OCI-LY7 (cell line): ENCODE data around the gene NPNT. TPM values are rescaled to one million over a fixed set of nuclear protein-coding genes. Genes with fewer than 3 reads are reported as not detected.

Source experiments
- BruUV-seq: library from RNA; stranded (reverse); fragments of 400-500 nt; replicated peaks from 2 replicates; lab custom pipeline; 2021; lab: Mats Ljungman, UMichigan
- CTCF ChIA-PET: fragments of 300-600 bp; sonication (Branson Sonifier 250); formaldehyde crosslinking; loops from one replicate; lab custom pipeline; 2022; ENCODE audit warnings: antibody characterized with exemption; ENCODE audit not compliant: unreplicated experiment; lab: Charles Lee
- POLR2A ChIA-PET: fragments of 300-600 bp; sonication (Branson Sonifier 250); formaldehyde crosslinking; loops from one replicate; lab custom pipeline; 2022; ENCODE audit warnings: antibody characterized with exemption; lab: Charles Lee
- DNase-seq: peaks from one replicate; pipeline ENCODE4 v3.0.0-alpha.2; 2015; ENCODE audit warnings: low spot score
- H2AFZ ChIP-seq: fragments of 200-600 bp; sonication (generic), shearing (Covaris generic); 2 replicates; pipeline ENCODE4 v1.6.1; 2014; ENCODE audit warnings: mild to moderate bottlenecking, antibody characterized with exemption, low read length, moderate library complexity
- H3K27ac ChIP-seq: fragments of 200-600 bp; sonication (generic); 2 replicates; pipeline ENCODE4 v1.5.1; 2014; ENCODE audit warnings: mixed run types, low read depth, mild to moderate bottlenecking, moderate library complexity, low read length, inconsistent platforms; ENCODE audit not compliant: poor library complexity, severe bottlenecking
- H3K36me3 ChIP-seq: fragments of 200-600 bp; sonication (generic); 2 replicates; pipeline ENCODE4 v1.6.1; 2014; ENCODE audit warnings: mild to moderate bottlenecking, antibody characterized with exemption, low read length, moderate library complexity, mixed read lengths; ENCODE audit not compliant: insufficient read depth
- H3K4me1 ChIP-seq: fragments of 200-600 bp; sonication (generic); 2 replicates; pipeline ENCODE4 v1.5.1; 2014; ENCODE audit warnings: mild to moderate bottlenecking, low read length; ENCODE audit not compliant: insufficient read depth, poor library complexity, severe bottlenecking
- H3K4me2 ChIP-seq: fragments of 200-600 bp; sonication (generic); 2 replicates; pipeline ENCODE4 v1.6.1; 2014; ENCODE audit warnings: mild to moderate bottlenecking, low read length
- H3K4me3 ChIP-seq: fragments of 200-600 bp; sonication (generic); 2 replicates; pipeline ENCODE4 v1.5.1; 2014; ENCODE audit warnings: mild to moderate bottlenecking, low read depth, low read length; ENCODE audit not compliant: poor library complexity, severe bottlenecking
- H3K79me2 ChIP-seq: fragments of 200-600 bp; sonication (generic); 2 replicates; pipeline ENCODE4 v1.6.1; 2016; ENCODE audit warnings: low read depth, mild to moderate bottlenecking, low read length, moderate library complexity, mixed read lengths; ENCODE audit not compliant: insufficient read depth
- H3K9me2 ChIP-seq: fragments of 200-600 bp; sonication (generic); 2 replicates; pipeline ENCODE4 v1.6.1; 2016; ENCODE audit warnings: mild to moderate bottlenecking, low read length, mixed read lengths; ENCODE audit not compliant: insufficient read depth
- H3K9me3 ChIP-seq: fragments of 200-600 bp; sonication (generic); 2 replicates; pipeline ENCODE4 v1.6.1; 2014; ENCODE audit warnings: mild to moderate bottlenecking, mixed run types, low read length, mixed read lengths
- H4K20me1 ChIP-seq: fragments of 200-600 bp; sonication (generic); 2 replicates; pipeline ENCODE4 v1.6.1; 2014; ENCODE audit warnings: mild to moderate bottlenecking, antibody characterized with exemption, low read length, moderate library complexity, mixed read lengths; ENCODE audit not compliant: insufficient read depth
- CTCF ChIP-seq: fragments of 200-600 bp; sonication (generic); conservative IDR thresholded peaks from 2 replicates; pipeline ENCODE4 v1.5.1; 2014; ENCODE audit warnings: mild to moderate bottlenecking, antibody characterized with exemption, low read length, moderate library complexity, mixed read lengths
- EZH2phosphoT487 ChIP-seq: fragments of 200-600 bp; sonication (generic); IDR thresholded peaks from 2 replicates; pipeline ENCODE4 v1.6.1; 2018; ENCODE audit warnings: low read depth, borderline replicate concordance, mild to moderate bottlenecking, mixed run types, antibody characterized with exemption, low read length, moderate library complexity, mixed read lengths
- intact Hi-C: fragments of 100-400 bp; cut with micrococcal nuclease; formaldehyde crosslinking; loops from one replicate; pipeline ENCODE4 v1.10.0; 2022; ENCODE audit not compliant: unreplicated experiment
- total RNA-seq, 2 experiments: library from RNA; depleted of rRNA in 1 of 2; stranded (reverse); fragments of >200 nt in 1 of 2; shearing (Covaris generic) in 1 of 2; gene quantifications; 2 replicates each; pipeline ENCODE4 v1.2.3, GENCODE V29; 2014 to 2022

NPNT gene
- total RNA-seq, 2 experiments from 2014 or later = not detected

GRCh38 chr4:105969575-105969974 is 74.3 kb downstream of the NPNT start:
- Histone ChIP-seq H3K9me2 (no peaks in the 10 kb centered on the region), H3K9me3 (no peaks in the 10 kb centered on the region), H3K27ac (no peak overlapping the region), H3K4me1 (no peaks in the 10 kb centered on the region), H3K4me2 (no peak overlapping the region), H2AFZ (no peak overlapping the region), H4K20me1 (no peaks in the 10 kb centered on the region), H3K79me2 (no peaks in the 10 kb centered on the region), H3K36me3 (no peaks in the 10 kb centered on the region), H3K4me3 (no peak overlapping the region)
- BruUV-seq = no TSS peak
- intact Hi-C loops = no loop called here
- ChIA-PET CTCF (no interaction called here), POLR2A (no interaction called here)
- no peak for DNase-seq
- TF ChIP-seq EZH2phosphoT487 = no peak
- no peak for TF ChIP-seq CTCF

GRCh38 chr4:105970371-105970770 is 75.1 kb downstream of the NPNT start:
- H3K4me2 ChIP-seq = no peak overlapping the region
- TF ChIP-seq CTCF = no peak
- TF ChIP-seq EZH2phosphoT487 = no peak
- H3K9me2 ChIP-seq = no peaks in the 10 kb centered on the region
- no peak overlapping the region for H3K4me3 ChIP-seq
- no peak overlapping the region for H2AFZ ChIP-seq
- DNase-seq = no peak
- intact Hi-C loops = no loop called here
- H3K4me1 ChIP-seq = no peaks in the 10 kb centered on the region
- H3K27ac ChIP-seq = no peak overlapping the region
- no TSS peak for BruUV-seq
- no peaks in the 10 kb centered on the region for H3K36me3 ChIP-seq
- POLR2A ChIA-PET = no interaction called here
- CTCF ChIA-PET = no interaction called here
- H3K79me2 ChIP-seq = no peaks in the 10 kb centered on the region
- H4K20me1 ChIP-seq = no peaks in the 10 kb centered on the region
- H3K9me3 ChIP-seq = no peaks in the 10 kb centered on the region

- CTCF ChIA-PET = no interaction called here
- no TSS peak for BruUV-seq
- intact Hi-C loops = no loop called here
- Histone ChIP-seq H2AFZ (no peak overlapping the region), H3K36me3 (no peaks in the 10 kb centered on the region), H3K9me3 (no peaks in the 10 kb centered on the region), H3K4me3 (no peak overlapping the region), H3K4me1 (no peaks in the 10 kb centered on the region), H3K79me2 (no peaks in the 10 kb centered on the region), H4K20me1 (no peaks in the 10 kb centered on the region), H3K4me2 (no peak overlapping the region), H3K9me2 (no peaks in the 10 kb centered on the region), H3K27ac (no peak overlapping the region)
- POLR2A ChIA-PET = no interaction called here
- TF ChIP-seq EZH2phosphoT487 (no peak), CTCF (no peak)
- DNase-seq = no peak
Measured at GRCh38 chr4:105971036-105971435, 75.8 kb downstream of the NPNT start.
